ENCODE data around the gene RHBDF1. TPM values are rescaled to one million over a fixed set of nuclear protein-coding genes. Genes with fewer than 3 reads are reported as not detected.

Gene RHBDF1
- total and polyA plus RNA-seq, 2 of the 13 experiments (the other 11 are each of a cell fraction or from before 2014, with no cell fraction given): 5.4 to 26.9 TPM

DNA sequence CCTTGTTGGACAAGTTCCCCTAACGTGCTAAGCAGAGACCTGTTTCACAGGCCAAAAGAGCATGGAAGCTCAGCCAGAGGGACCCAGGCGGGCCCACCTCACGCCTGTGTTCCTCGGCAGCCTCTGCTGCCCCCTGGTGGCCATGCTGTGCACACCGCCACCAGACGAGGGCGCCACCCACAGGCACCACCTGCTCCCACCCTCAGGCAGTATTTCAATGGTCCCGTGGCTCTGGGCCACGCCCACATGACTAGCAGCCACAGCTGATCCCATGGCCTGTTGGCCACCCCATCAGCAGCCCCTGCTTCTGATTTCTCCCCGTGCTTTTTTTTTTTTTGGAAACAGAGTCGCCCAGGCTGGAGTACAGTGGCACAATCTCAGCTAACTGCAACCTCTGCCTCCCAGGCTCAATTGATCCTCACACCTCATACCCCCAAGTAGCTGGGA lies 24.5 kb upstream of the RHBDF1 start (continued):
- TF ChIP-seq, protein P1, sequence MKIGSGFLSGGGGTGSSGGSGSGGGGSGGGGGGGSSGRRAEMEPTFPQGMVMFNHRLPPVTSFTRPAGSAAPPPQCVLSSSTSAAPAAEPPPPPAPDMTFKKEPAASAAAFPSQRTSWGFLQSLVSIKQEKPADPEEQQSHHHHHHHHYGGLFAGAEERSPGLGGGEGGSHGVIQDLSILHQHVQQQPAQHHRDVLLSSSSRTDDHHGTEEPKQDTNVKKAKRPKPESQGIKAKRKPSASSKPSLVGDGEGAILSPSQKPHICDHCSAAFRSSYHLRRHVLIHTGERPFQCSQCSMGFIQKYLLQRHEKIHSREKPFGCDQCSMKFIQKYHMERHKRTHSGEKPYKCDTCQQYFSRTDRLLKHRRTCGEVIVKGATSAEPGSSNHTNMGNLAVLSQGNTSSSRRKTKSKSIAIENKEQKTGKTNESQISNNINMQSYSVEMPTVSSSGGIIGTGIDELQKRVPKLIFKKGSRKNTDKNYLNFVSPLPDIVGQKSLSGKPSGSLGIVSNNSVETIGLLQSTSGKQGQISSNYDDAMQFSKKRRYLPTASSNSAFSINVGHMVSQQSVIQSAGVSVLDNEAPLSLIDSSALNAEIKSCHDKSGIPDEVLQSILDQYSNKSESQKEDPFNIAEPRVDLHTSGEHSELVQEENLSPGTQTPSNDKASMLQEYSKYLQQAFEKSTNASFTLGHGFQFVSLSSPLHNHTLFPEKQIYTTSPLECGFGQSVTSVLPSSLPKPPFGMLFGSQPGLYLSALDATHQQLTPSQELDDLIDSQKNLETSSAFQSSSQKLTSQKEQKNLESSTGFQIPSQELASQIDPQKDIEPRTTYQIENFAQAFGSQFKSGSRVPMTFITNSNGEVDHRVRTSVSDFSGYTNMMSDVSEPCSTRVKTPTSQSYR (CRISPR knock-in tag; IDR thresholded peaks at IDR 0.05; ENCODE audit: borderline replicate concordance): no peak
- TF ChIP-seq RELA (CRISPR knock-in tag; IDR thresholded peaks at IDR 0.05) (no peak), ZNF790 (CRISPR knock-in tag; IDR thresholded peaks at IDR 0.05; ENCODE audit: borderline replicate concordance) (0 out of 2 replicates have a peak, but pooled peaks have one; percentile 47), NCOA2 (CRISPR knock-in tag; IDR thresholded peaks at IDR 0.05) (no peak), FOSL2 (CRISPR knock-in tag; IDR thresholded peaks at IDR 0.05) (peak; percentile 65), ZNF563 (CRISPR knock-in tag; IDR thresholded peaks at IDR 0.05) (no peak), MXD4 (CRISPR knock-in tag; IDR thresholded peaks at IDR 0.05) (0 out of 2 replicates have a peak, but pooled peaks have one; percentile 43), SRSF9 (IDR thresholded peaks at IDR 0.05; ENCODE audit: borderline replicate concordance, insufficient read depth, low read depth, low read length, poor library complexity, severe bottlenecking) (no peak), ARNT (IDR thresholded peaks at IDR 0.05) (no peak), RXRA (CRISPR knock-in tag; IDR thresholded peaks at IDR 0.05) (peak; percentile 50; the same call in 1 of the 2 replicates), ZNF12 (CRISPR knock-in tag; IDR thresholded peaks at IDR 0.05) (0 out of 2 replicates have a peak, but pooled peaks have one; percentile 30), KLF9 (CRISPR knock-in tag; IDR thresholded peaks at IDR 0.05; ENCODE audit: low read depth) (peak; percentile 91), ZBTB38 (CRISPR knock-in tag; IDR thresholded peaks at IDR 0.05) (peak; percentile 64), ZFY (CRISPR knock-in tag; IDR thresholded peaks at IDR 0.05) (peak; percentile 38; the same call in 1 of the 2 replicates), SP5 (CRISPR knock-in tag; IDR thresholded peaks at IDR 0.05; ENCODE audit: borderline replicate concordance, low read depth) (peak; percentile 75), ZNF34 (CRISPR knock-in tag; IDR thresholded peaks at IDR 0.05; ENCODE audit: borderline replicate concordance) (no peak), STAG1 (CRISPR knock-in tag; IDR thresholded peaks at IDR 0.05) (peak; percentile 94), POGZ (CRISPR knock-in tag; IDR thresholded peaks at IDR 0.05) (no peak), ZNF672 (CRISPR knock-in tag; IDR thresholded peaks at IDR 0.05) (no peak), RAD51 (IDR thresholded peaks at IDR 0.05; ENCODE audit: borderline replicate concordance) (no peak), KMT2B (CRISPR knock-in tag; IDR thresholded peaks at IDR 0.05) (no peak), SKI (IDR thresholded peaks at IDR 0.05; ENCODE audit: partially characterized antibody) (peak; percentile 51), MIXL1 (CRISPR knock-in tag; IDR thresholded peaks at IDR 0.05) (no peak), NFE2L2 (IDR thresholded peaks at IDR 0.05; ENCODE audit: low read length) (peak; percentile 16; the same call in 1 of the 2 replicates)
- TF ChIP-seq, protein P2, sequence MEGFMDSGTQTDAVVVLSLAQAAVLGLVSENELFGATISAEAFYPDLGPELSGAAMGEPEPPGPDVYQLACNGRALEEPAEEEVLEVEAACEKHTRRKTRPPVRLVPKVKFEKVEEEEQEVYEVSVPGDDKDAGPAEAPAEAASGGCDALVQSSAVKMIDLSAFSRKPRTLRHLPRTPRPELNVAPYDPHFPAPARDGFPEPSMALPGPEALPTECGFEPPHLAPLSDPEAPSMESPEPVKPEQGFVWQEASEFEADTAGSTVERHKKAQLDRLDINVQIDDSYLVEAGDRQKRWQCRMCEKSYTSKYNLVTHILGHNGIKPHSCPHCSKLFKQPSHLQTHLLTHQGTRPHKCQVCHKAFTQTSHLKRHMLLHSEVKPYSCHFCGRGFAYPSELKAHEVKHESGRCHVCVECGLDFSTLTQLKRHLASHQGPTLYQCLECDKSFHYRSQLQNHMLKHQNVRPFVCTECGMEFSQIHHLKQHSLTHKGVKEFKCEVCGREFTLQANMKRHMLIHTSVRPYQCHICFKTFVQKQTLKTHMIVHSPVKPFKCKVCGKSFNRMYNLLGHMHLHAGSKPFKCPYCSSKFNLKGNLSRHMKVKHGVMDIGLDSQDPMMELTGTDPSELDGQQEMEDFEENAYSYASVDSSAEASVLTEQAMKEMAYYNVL (CRISPR knock-in tag; IDR thresholded peaks at IDR 0.05; ENCODE audit: borderline replicate concordance): no peak
- TF ChIP-seq, protein P3, sequence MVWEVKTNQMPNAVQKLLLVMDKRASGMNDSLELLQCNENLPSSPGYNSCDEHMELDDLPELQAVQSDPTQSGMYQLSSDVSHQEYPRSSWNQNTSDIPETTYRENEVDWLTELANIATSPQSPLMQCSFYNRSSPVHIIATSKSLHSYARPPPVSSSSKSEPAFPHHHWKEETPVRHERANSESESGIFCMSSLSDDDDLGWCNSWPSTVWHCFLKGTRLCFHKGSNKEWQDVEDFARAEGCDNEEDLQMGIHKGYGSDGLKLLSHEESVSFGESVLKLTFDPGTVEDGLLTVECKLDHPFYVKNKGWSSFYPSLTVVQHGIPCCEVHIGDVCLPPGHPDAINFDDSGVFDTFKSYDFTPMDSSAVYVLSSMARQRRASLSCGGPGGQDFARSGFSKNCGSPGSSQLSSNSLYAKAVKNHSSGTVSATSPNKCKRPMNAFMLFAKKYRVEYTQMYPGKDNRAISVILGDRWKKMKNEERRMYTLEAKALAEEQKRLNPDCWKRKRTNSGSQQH (CRISPR knock-in tag; IDR thresholded peaks at IDR 0.05; ENCODE audit: low read depth): peak; percentile 57; the same call in 1 of the 2 replicates
- TF ChIP-seq, protein P4, sequence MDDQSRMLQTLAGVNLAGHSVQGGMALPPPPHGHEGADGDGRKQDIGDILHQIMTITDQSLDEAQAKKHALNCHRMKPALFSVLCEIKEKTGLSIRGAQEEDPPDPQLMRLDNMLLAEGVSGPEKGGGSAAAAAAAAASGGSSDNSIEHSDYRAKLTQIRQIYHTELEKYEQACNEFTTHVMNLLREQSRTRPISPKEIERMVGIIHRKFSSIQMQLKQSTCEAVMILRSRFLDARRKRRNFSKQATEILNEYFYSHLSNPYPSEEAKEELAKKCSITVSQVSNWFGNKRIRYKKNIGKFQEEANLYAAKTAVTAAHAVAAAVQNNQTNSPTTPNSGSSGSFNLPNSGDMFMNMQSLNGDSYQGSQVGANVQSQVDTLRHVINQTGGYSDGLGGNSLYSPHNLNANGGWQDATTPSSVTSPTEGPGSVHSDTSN (CRISPR knock-in tag; IDR thresholded peaks at IDR 0.05; ENCODE audit: borderline replicate concordance): no peak

Measured in HepG2 (cell line).